GM19372 (cell line): ENCODE results near the gene ATP2C2.
"Not testable (repeated sequence)": the region's sequence is repeated elsewhere in the genome, so short reads cannot be mapped to it uniquely, and the experiment has no call there.

Source experiments
- ATAC-seq: cut with Tn5 transposase; IDR thresholded peaks from one replicate; pipeline ENCODE4 v1.9.1; 2021; ENCODE audit warnings: mild to moderate bottlenecking, low read depth, moderate library complexity; ENCODE audit not compliant: unreplicated experiment

The ATP2C2 gene

GRCh38 chr16:84368308-84368996 lies at the start of gene ATP2C2:
Gene ATP2C2 (plus strand): TSS chr16:84368538. CDS start chr16:84368616, 78 bp downstream.
- ATAC-seq, result no peak

- no peak for ATAC-seq
Measured at GRCh38 chr16:84319146-84319760, 49.1 kb upstream of the ATP2C2 start.

- no peak for ATAC-seq
Measured at GRCh38 chr16:84320511-84320910, 47.8 kb upstream of the ATP2C2 start.

- ATAC-seq, result no peak
Measured at GRCh38 chr16:84321932-84322331, 46.4 kb upstream of the ATP2C2 start.

GRCh38 chr16:84322749-84323148 lies 45.6 kb upstream of the ATP2C2 start:
- ATAC-seq, result no peak

GRCh38 chr16:84323606-84324005 lies 44.7 kb upstream of the ATP2C2 start:
- ATAC-seq, result no peak

GRCh38 chr16:84324434-84325262 lies 43.7 kb upstream of the ATP2C2 start:
- ATAC-seq, result no peak

GRCh38 chr16:84326545-84326944 lies 41.8 kb upstream of the ATP2C2 start:
- ATAC-seq, result no peak

GRCh38 chr16:84327926-84328505 lies 40.3 kb upstream of the ATP2C2 start:
- no peak for ATAC-seq

GRCh38 chr16:84329016-84329415 lies 39.3 kb upstream of the ATP2C2 start:
- no peak for ATAC-seq

GRCh38 chr16:84329843-84330684 lies 38.3 kb upstream of the ATP2C2 start:
- ATAC-seq, result no peak

- no peak for ATAC-seq
Measured at GRCh38 chr16:84330685-84331050, 37.7 kb upstream of the ATP2C2 start.

- no peak for ATAC-seq
Measured at GRCh38 chr16:84331998-84332780, 36.1 kb upstream of the ATP2C2 start.

GRCh38 chr16:84332975-84333684 lies 35.2 kb upstream of the ATP2C2 start:
- ATAC-seq, result no peak

GRCh38 chr16:84334058-84334457 lies 34.3 kb upstream of the ATP2C2 start:
- ATAC-seq, result no peak

- ATAC-seq, result no peak
Measured at GRCh38 chr16:84334482-84334881, 33.9 kb upstream of the ATP2C2 start.

- not testable (repeated sequence) for ATAC-seq
Measured at GRCh38 chr16:84337236-84337635, 31.1 kb upstream of the ATP2C2 start.

GRCh38 chr16:84339311-84339710 lies 29.0 kb upstream of the ATP2C2 start:
- no peak for ATAC-seq

GRCh38 chr16:84339766-84340165 lies 28.6 kb upstream of the ATP2C2 start:
- no peak for ATAC-seq
